ENCODE results near the gene SLC12A5.
A peak's percentile ranks its signal among the peaks of the same experiment; 100 is the strongest.

The SLC12A5 gene

DNA sequence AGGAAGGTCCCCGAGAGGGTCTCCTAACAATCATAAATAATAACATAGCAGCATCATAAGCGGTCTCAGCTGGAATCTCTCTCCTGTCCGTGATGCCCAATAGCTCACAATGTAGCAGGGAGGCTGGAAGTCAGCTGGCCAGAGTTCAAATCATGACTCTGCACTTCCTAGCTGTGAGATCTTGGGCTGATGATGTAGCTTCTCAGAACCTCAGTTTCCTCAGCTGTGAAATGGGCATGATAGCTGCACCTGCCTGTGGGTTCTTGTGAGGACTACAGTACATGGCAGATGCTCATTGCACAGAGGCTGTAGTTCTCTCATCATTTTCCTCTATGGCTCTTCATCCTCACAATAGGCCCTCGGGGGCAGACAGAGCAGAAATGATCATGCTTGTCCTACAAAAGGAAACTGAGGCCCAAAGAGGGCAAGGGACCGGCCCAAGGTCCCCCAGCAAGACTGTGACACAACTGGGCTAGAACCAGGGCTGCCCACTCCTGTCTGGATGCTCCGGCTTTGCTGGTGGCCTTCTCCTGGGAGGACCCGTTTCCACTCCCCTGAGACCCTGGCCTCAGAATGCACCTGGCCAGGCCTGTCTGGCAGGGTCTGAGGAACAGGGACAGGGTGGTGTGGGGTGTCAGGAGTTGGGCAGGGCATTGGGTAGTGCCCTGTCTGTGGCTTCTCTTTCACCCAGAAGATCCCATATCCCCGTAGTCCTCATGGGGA, 17.7 kb downstream of the SLC12A5 start:
- H3K9me3 Mint-ChIP-seq: no peaks in the 10 kb centered on the region
- H3K27ac Mint-ChIP-seq: no peak overlapping the region
- no peaks in the 10 kb centered on the region for H3K4me1 Mint-ChIP-seq (ENCODE audit: low read depth)
- no peaks in the 10 kb centered on the region for H3K36me3 Mint-ChIP-seq (ENCODE audit: low read depth)
- peaks cover 75% of the 10 kb centered on the region for H3K27me3 Mint-ChIP-seq
- intact Hi-C loops (cut with micrococcal nuclease): no loop called here
- H3K4me3 Mint-ChIP-seq: no peak overlapping the region

- intact Hi-C loops (cut with micrococcal nuclease): no loop called here
- no peaks in the 10 kb centered on the region for H3K36me3 Mint-ChIP-seq (ENCODE audit: low read depth)
- no peaks in the 10 kb centered on the region for H3K4me1 Mint-ChIP-seq (ENCODE audit: low read depth)
- H3K27ac Mint-ChIP-seq: no peak overlapping the region
- H3K9me3 Mint-ChIP-seq: no peaks in the 10 kb centered on the region
- peaks cover 68% of the 10 kb centered on the region for H3K27me3 Mint-ChIP-seq
- H3K4me3 Mint-ChIP-seq: no peak overlapping the region
Measured at GRCh38 chr20:46047821-46048220, 18.8 kb downstream of the SLC12A5 start.

DNA sequence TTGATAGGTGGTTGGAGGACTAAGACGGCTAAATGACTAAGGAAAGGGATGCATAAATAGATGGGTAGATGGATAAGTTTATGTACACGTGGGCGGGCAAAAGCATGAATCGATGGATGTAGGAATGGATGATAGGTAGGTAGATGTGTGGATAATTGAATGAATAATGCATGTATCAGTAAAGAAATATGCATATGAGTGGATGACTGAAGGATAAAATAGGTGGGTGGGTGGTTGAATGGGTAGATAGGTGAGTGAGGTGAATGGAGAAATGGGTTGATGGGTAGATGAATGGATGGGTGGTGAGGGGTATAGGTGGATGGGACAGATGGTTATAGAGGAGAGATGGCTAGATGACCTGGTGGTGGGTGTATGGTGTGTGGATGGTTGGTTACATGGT, 20.2 kb downstream of the SLC12A5 start:
- Mint-ChIP-seq H3K4me1 (ENCODE audit: low read depth) (no peaks in the 10 kb centered on the region), H3K9me3 (no peaks in the 10 kb centered on the region), H3K4me3 (no peak overlapping the region), H3K27ac (no peak overlapping the region), H3K36me3 (ENCODE audit: low read depth) (no peaks in the 10 kb centered on the region), H3K27me3 (peaks cover 68% of the 10 kb centered on the region)
- intact Hi-C loops (cut with micrococcal nuclease): no loop called here

DNA sequence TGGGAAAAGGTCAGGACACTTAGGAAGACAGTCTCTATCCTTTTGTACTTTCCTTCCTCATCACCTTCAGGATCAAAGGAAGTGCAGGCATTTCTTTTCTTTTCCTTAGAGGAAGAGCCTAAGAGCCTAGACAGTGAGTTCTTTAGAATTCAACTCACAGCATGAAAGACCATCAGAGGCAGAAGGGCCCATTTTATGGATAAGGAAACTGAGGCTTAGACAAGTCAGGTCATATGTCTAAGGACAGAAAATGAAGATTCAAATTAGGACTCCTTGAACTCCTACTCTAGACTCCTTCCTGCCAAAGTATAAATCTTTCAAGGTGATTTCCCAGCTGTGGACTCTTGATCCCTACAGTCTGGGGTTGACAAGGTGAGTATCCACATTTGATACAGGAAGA, 20.8 kb downstream of the SLC12A5 start:
- H3K27me3 Mint-ChIP-seq: peaks cover 68% of the 10 kb centered on the region
- H3K27ac Mint-ChIP-seq: no peak overlapping the region
- intact Hi-C loops (cut with micrococcal nuclease): no loop called here
- H3K9me3 Mint-ChIP-seq: no peaks in the 10 kb centered on the region
- H3K4me1 Mint-ChIP-seq (ENCODE audit: low read depth): no peaks in the 10 kb centered on the region
- no peaks in the 10 kb centered on the region for H3K36me3 Mint-ChIP-seq (ENCODE audit: low read depth)
- H3K4me3 Mint-ChIP-seq: no peak overlapping the region

- peaks cover 71% of the 10 kb centered on the region for H3K27me3 Mint-ChIP-seq
- H3K4me1 Mint-ChIP-seq (ENCODE audit: low read depth): no peaks in the 10 kb centered on the region
Measured at GRCh38 chr20:46050444-46050843, 21.4 kb downstream of the SLC12A5 start.

DNA sequence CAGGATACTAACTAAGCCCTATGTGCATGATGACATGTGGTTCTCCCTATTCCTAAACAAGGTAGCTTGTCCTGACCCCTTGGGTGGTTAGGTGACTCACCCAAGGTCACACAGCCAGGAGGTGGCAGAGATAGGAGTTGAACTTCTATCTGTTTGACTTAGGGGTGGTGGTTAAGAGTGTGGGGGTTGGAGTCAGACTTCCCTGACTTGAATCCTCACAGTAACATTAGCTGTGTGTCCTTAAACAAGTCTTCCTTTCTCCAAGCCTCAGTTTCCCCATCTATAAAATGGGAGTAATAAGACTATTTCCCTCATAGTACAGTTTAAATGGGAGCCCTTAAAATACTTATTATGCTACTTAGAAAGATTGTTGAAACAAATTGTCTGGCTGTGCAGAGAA, 21.9 kb downstream of the SLC12A5 start:
- no peaks in the 10 kb centered on the region for H3K36me3 Mint-ChIP-seq (ENCODE audit: low read depth)
- H3K4me1 Mint-ChIP-seq (ENCODE audit: low read depth): no peaks in the 10 kb centered on the region
- intact Hi-C loops (cut with micrococcal nuclease): no loop called here
- peaks cover 71% of the 10 kb centered on the region for H3K27me3 Mint-ChIP-seq
- H3K4me3 Mint-ChIP-seq: no peak overlapping the region
- no peak overlapping the region for H3K27ac Mint-ChIP-seq
- no peaks in the 10 kb centered on the region for H3K9me3 Mint-ChIP-seq

More at GRCh38 chr20:46050444-46050843, 21.4 kb downstream of the SLC12A5 start:
- Mint-ChIP-seq H3K4me3 (no peak overlapping the region), H3K27ac (no peak overlapping the region), H3K36me3 (ENCODE audit: low read depth) (no peaks in the 10 kb centered on the region), H3K9me3 (no peaks in the 10 kb centered on the region)
- intact Hi-C loops (cut with micrococcal nuclease): no loop called here

DNA sequence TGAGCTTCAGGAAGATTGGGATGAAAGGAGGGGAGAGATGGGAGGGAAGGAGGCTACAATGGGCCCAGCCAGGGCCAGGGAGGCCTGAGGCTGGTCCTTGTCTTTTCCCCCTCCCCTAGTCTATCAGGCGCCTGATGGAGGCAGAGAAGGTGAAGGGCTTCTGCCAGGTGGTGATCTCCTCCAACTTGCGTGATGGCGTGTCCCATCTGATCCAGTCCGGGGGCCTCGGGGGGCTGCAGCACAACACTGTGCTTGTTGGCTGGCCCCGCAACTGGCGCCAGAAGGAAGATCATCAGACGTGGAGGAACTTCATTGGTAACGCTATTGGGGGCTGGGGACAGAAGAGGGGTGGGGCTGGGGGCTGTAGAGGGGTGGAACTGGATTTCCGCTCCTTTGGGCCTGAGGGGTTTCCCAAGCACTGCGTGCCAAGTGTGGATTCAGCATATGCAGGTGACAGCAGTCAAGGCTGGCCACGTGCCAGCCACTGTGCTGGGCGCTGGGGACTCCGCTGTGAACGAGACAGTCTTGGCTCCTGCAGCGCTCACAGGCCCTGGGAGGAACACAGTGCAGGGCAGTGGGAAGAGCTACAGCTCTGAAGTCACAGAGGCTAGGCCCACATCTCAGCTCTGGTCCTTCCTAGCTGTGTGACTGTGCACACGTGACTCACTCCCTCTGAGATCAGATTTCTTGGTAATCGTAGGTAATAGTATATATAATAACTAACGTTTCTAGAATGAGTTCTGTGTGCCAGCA, 22.7 kb downstream of the SLC12A5 start:
- no peaks in the 10 kb centered on the region for H3K9me3 Mint-ChIP-seq
- no peak overlapping the region for H3K27ac Mint-ChIP-seq
- H3K4me1 Mint-ChIP-seq (ENCODE audit: low read depth): no peaks in the 10 kb centered on the region
- intact Hi-C loops (cut with micrococcal nuclease): no loop called here
- H3K36me3 Mint-ChIP-seq (ENCODE audit: low read depth): no peaks in the 10 kb centered on the region
- H3K4me3 Mint-ChIP-seq: no peak overlapping the region
- peaks cover 74% of the 10 kb centered on the region for H3K27me3 Mint-ChIP-seq

GRCh38 chr20:46053416-46053815, 24.4 kb downstream of the SLC12A5 start:
- Mint-ChIP-seq H3K4me3 (no peak overlapping the region), H3K9me3 (no peaks in the 10 kb centered on the region), H3K27me3 (peaks cover 77% of the 10 kb centered on the region), H3K27ac (no peak overlapping the region), H3K4me1 (ENCODE audit: low read depth) (peaks cover 16% of the 10 kb centered on the region), H3K36me3 (ENCODE audit: low read depth) (no peaks in the 10 kb centered on the region)
- intact Hi-C loops (cut with micrococcal nuclease): no loop called here

DNA sequence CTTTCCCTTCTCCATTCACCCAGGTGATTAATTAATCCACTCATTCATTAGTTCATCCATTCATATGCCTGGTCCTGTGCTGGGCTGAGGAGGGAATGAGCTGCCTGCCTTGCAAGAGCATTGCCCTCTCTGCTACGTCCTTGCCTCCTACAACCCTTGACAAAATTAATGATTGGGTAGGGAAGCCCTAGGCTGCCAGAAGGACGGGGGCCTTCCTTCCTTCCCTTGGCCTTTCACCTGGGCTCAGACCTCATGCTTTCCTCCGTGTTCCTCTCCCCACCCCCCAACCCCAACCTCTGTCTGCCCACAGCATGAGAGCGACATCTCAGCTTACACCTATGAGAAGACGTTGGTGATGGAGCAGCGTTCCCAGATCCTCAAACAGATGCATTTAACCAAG, 25.6 kb downstream of the SLC12A5 start:
- H3K27me3 Mint-ChIP-seq: peaks cover 66% of the 10 kb centered on the region
- H3K36me3 Mint-ChIP-seq (ENCODE audit: low read depth): no peaks in the 10 kb centered on the region
- no peak overlapping the region for H3K27ac Mint-ChIP-seq
- intact Hi-C loops (cut with micrococcal nuclease): no loop called here
- H3K4me3 Mint-ChIP-seq: no peak overlapping the region
- H3K4me1 Mint-ChIP-seq (ENCODE audit: low read depth): peaks cover 28% of the 10 kb centered on the region
- H3K9me3 Mint-ChIP-seq: no peaks in the 10 kb centered on the region

- Mint-ChIP-seq H3K27ac (no peak overlapping the region), H3K9me3 (no peaks in the 10 kb centered on the region), H3K4me3 (no peak overlapping the region), H3K27me3 (peaks cover 61% of the 10 kb centered on the region), H3K4me1 (ENCODE audit: low read depth) (peaks cover 35% of the 10 kb centered on the region), H3K36me3 (ENCODE audit: low read depth) (no peaks in the 10 kb centered on the region)
- intact Hi-C loops (cut with micrococcal nuclease): no loop called here
Measured at GRCh38 chr20:46055269-46055668, 26.3 kb downstream of the SLC12A5 start.

GRCh38 chr20:46056027-46056833, 27.2 kb downstream of the SLC12A5 start:
- Mint-ChIP-seq H3K9me3 (no peaks in the 10 kb centered on the region), H3K4me3 (no peak overlapping the region), H3K4me1 (ENCODE audit: low read depth) (peaks cover 44% of the 10 kb centered on the region), H3K36me3 (ENCODE audit: low read depth) (peaks cover 4% of the 10 kb centered on the region), H3K27me3 (peaks cover 55% of the 10 kb centered on the region), H3K27ac (no peak overlapping the region)
- intact Hi-C loops (cut with micrococcal nuclease): loop anchor here (2.0 kb wide), 1 partner anchor 31 kb away; no protein-coding TSS in a partner anchor

DNA sequence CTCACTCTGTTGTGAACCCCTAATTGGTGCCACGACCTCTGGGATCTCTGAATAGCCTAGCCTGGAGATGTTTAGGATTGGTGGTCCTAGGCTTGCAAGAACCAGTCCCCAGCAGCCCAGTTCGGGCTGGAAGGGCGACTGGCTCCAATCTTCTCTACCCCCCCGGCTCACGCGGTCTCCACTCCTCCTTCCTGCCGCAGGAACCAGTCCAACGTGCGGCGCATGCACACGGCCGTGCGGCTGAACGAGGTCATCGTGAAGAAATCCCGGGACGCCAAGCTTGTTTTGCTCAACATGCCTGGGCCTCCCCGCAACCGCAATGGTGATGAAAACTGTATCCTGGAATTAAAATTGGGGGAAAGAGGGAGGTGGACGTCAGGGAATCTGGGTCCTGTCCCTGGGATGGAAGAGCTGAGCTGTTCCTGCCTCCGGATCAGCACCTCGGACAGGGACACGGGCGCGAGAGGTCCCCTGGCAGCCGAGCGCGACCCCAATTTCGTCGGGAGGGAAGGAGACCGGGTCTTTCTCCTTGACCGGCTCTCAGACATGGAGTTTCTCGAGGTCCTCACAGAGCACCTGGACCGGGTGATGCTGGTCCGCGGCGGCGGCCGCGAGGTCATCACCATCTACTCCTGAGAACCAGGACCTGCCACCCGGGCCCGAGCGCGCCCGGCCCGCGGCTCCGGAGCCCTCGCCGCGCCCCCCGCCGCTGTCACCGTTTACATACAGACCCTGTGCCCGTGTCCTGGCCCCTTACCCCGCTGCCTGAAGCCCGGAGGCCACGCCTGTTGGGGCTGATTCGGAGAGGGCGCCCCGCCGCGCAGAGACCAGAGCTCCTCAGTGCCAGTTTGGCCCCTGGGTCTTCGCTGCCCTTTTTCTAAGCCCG, 28.2 kb downstream of the SLC12A5 start:
- peaks cover 14% of the 10 kb centered on the region for H3K36me3 Mint-ChIP-seq (ENCODE audit: low read depth)
- no peaks in the 10 kb centered on the region for H3K9me3 Mint-ChIP-seq
- peak overlapping the region; percentile 77 for H3K4me3 Mint-ChIP-seq
- H3K27ac Mint-ChIP-seq: no peak overlapping the region
- peaks cover 54% of the 10 kb centered on the region for H3K4me1 Mint-ChIP-seq (ENCODE audit: low read depth)
- peaks cover 51% of the 10 kb centered on the region for H3K27me3 Mint-ChIP-seq
- intact Hi-C loops (cut with micrococcal nuclease): loop anchor here (2.0 kb wide), 1 partner anchor 32 kb away; no protein-coding TSS in a partner anchor

- Mint-ChIP-seq H3K4me1 (ENCODE audit: low read depth) (peaks cover 62% of the 10 kb centered on the region), H3K36me3 (ENCODE audit: low read depth) (peaks cover 22% of the 10 kb centered on the region), H3K4me3 (peak overlapping the region; percentile 77), H3K9me3 (no peaks in the 10 kb centered on the region), H3K27me3 (peaks cover 45% of the 10 kb centered on the region), H3K27ac (peak overlapping the region; percentile 85)
- intact Hi-C loops (cut with micrococcal nuclease): loop anchor here (2.0 kb wide), 1 partner anchor 33 kb away; no protein-coding TSS in a partner anchor
Measured at GRCh38 chr20:46057856-46058598, 29.0 kb downstream of the SLC12A5 start.
